Measurements from ENCODE around the gene OTOGL. TPM values are rescaled to one million over a fixed set of nuclear protein-coding genes. Genes with fewer than 3 reads are reported as not detected.

OTOGL gene
- total and polyA plus RNA-seq, 8 donors: 0.19 to 2.9 (median 0.33) TPM

GRCh38 chr12:80264386-80264785, 165.0 kb downstream of the OTOGL start:
- FAIRE-seq (no peak), DNase-seq (no peak), ATAC-seq (no peak)
- H3K4me3 ChIP-seq: no peak overlapping the region
- H3K9me3 ChIP-seq: no peaks in the 10 kb centered on the region
- no peaks in the 10 kb centered on the region for H3K4me1 ChIP-seq
- no peaks in the 10 kb centered on the region for H3K36me3 ChIP-seq
- no peak overlapping the region for H3K27ac ChIP-seq
- no peak for TF ChIP-seq CTCF (IDR thresholded peaks at IDR 0.05)
- H3K27me3 ChIP-seq: peaks cover 0 to 7% (median 0%) of the 10 kb centered on the region in 4 donors
- intact Hi-C loops (cut with DNase I): no loop called here

GRCh38 chr12:80264891-80265290, 165.6 kb downstream of the OTOGL start:
- Histone ChIP-seq H3K4me1 (no peaks in the 10 kb centered on the region), H3K36me3 (no peaks in the 10 kb centered on the region), H3K27me3 (peaks cover 0 to 7% (median 0%) of the 10 kb centered on the region in 4 donors), H3K4me3 (no peak overlapping the region), H3K27ac (no peak overlapping the region), H3K9me3 (no peaks in the 10 kb centered on the region)
- 77 to 83% methylated on average over 5 of the region's 5 CpGs for WGBS, 2 donors
- no peak for DNase-seq
- intact Hi-C loops (cut with DNase I): no loop called here
- no peak for ATAC-seq
- TF ChIP-seq CTCF (IDR thresholded peaks at IDR 0.05): no peak
- FAIRE-seq: no peak

GRCh38 chr12:80268924-80269749, 169.8 kb downstream of the OTOGL start:
- no peak for FAIRE-seq
- H3K4me3 ChIP-seq: no peak overlapping the region
- no peaks in the 10 kb centered on the region for H3K4me1 ChIP-seq
- ATAC-seq: peak in 1 of 4 donors; percentile 41
- no peak for DNase-seq
- no peak for TF ChIP-seq CTCF (IDR thresholded peaks at IDR 0.05)
- intact Hi-C loops (cut with DNase I): no loop called here
- H3K36me3 ChIP-seq: no peaks in the 10 kb centered on the region
- no peak overlapping the region for H3K27ac ChIP-seq
- H3K9me3 ChIP-seq: no peaks in the 10 kb centered on the region
- H3K27me3 ChIP-seq: no peaks in the 10 kb centered on the region

- H3K4me3 ChIP-seq: no peak overlapping the region
- DNase-seq: peak in 1 of 6 donors; percentile 12
- no peaks in the 10 kb centered on the region for H3K36me3 ChIP-seq
- intact Hi-C loops (cut with DNase I): no loop called here
- WGBS, 2 donors: 22 to 23% methylated on average over 5 of the region's 5 CpGs
- H3K9me3 ChIP-seq: no peaks in the 10 kb centered on the region
- H3K27ac ChIP-seq: no peak overlapping the region
- ATAC-seq: peak in 3 of 4 donors; percentile 74 to 78 (median 74)
- peak in 3 of 4 donors; percentile 25 to 45 (median 41) for TF ChIP-seq CTCF (IDR thresholded peaks at IDR 0.05)
- peak; percentile 29 for FAIRE-seq
- no peaks in the 10 kb centered on the region for H3K27me3 ChIP-seq
- H3K4me1 ChIP-seq: no peaks in the 10 kb centered on the region
Measured at GRCh38 chr12:80269803-80270552, 170.6 kb downstream of the OTOGL start.

- H3K27ac ChIP-seq: no peak overlapping the region
- DNase-seq: no peak
- no peaks in the 10 kb centered on the region for H3K36me3 ChIP-seq
- intact Hi-C loops (cut with DNase I): no loop called here
- no peak for ATAC-seq
- H3K9me3 ChIP-seq: no peaks in the 10 kb centered on the region
- H3K4me1 ChIP-seq: no peaks in the 10 kb centered on the region
- no peaks in the 10 kb centered on the region for H3K27me3 ChIP-seq
- FAIRE-seq: no peak
- TF ChIP-seq CTCF (IDR thresholded peaks at IDR 0.05): no peak
- no peak overlapping the region for H3K4me3 ChIP-seq
Measured at GRCh38 chr12:80271780-80272179, 172.4 kb downstream of the OTOGL start.
